DMS153 treated with DMSO at 0.1 percent for 48 hours (cell line): ENCODE results near the gene GAS2.
"Not testable (repeated sequence)": the region's sequence is repeated elsewhere in the genome, so short reads cannot be mapped to it uniquely, and the experiment has no call there.

Experiments used
- DNase-seq: peaks from one replicate; lab custom pipeline; 2025; ENCODE audit not compliant: unreplicated experiment; lab: John Stamatoyannopoulos, UW

GAS2 gene

GRCh38 chr11:22666325-22666687 lies at the start of gene GAS2:
Gene GAS2 (plus strand): TSS chr11:22666611. CDS start chr11:22674870, 8,259 bp downstream.
- no peak for DNase-seq

- no peak for DNase-seq
Observed at GRCh38 chr11:22617868-22618267, 48.5 kb upstream of the GAS2 start.

GRCh38 chr11:22624742-22625447 lies 41.5 kb upstream of the GAS2 start:
- peak; percentile 73 for DNase-seq

GRCh38 chr11:22625448-22626287 lies 40.7 kb upstream of the GAS2 start, which contains the start of gene FANCF:
Gene FANCF (minus strand): TSS chr11:22625823. CDS start chr11:22625810, 13 bp downstream.
- DNase-seq: peak; percentile 90

- DNase-seq: no peak
Observed at GRCh38 chr11:22626573-22627239, 39.7 kb upstream of the GAS2 start.

GRCh38 chr11:22627421-22627820 lies 39.0 kb upstream of the GAS2 start:
- DNase-seq: no peak

GRCh38 chr11:22633354-22633902 lies 33.0 kb upstream of the GAS2 start:
- no peak for DNase-seq

- no peak for DNase-seq
Observed at GRCh38 chr11:22634897-22635629, 31.3 kb upstream of the GAS2 start.

- no peak for DNase-seq
Observed at GRCh38 chr11:22635689-22636088, 30.7 kb upstream of the GAS2 start.

GRCh38 chr11:22640862-22641261 lies 25.5 kb upstream of the GAS2 start:
- DNase-seq: no peak

GRCh38 chr11:22641559-22641958 lies 24.9 kb upstream of the GAS2 start:
- no peak for DNase-seq

- not testable (repeated sequence) for DNase-seq
Observed at GRCh38 chr11:22652346-22652745, 14.1 kb upstream of the GAS2 start.

- no peak for DNase-seq
Observed at GRCh38 chr11:22656130-22656529, 10.3 kb upstream of the GAS2 start.

- DNase-seq: no peak
Observed at GRCh38 chr11:22657101-22657694, 9.2 kb upstream of the GAS2 start.

- DNase-seq: no peak
Observed at GRCh38 chr11:22659783-22660182, 6.6 kb upstream of the GAS2 start.

- DNase-seq: no peak
Observed at GRCh38 chr11:22666688-22667439, 453 bp downstream of the GAS2 start.

GRCh38 chr11:22668005-22668796 lies 1.8 kb downstream of the GAS2 start:
- no peak for DNase-seq

- no peak for DNase-seq
Observed at GRCh38 chr11:22669368-22669767, 3.0 kb downstream of the GAS2 start.

- no peak for DNase-seq
Observed at GRCh38 chr11:22670830-22671229, 4.4 kb downstream of the GAS2 start.
